Mesodermal cell (in vitro differentiated cells): Measurements from ENCODE around the gene PELI3.

Source experiments
- H3K27ac ChIP-seq: 2 replicates; pipeline ENCODE4 v1.7.0; 2013; ENCODE audit warnings: mild to moderate bottlenecking, low read depth, low read length, moderate library complexity; ENCODE audit not compliant: severe bottlenecking
- H3K36me3 ChIP-seq: 2 replicates; pipeline ENCODE4 v1.7.1; 2013; ENCODE audit warnings: mild to moderate bottlenecking, low read length, moderate library complexity; ENCODE audit not compliant: control insufficient read depth, insufficient read depth
- H3K4me1 ChIP-seq: one replicate; pipeline ENCODE4 v1.7.1; 2013; ENCODE audit warnings: mild to moderate bottlenecking, low read length; ENCODE audit not compliant: insufficient read depth, control insufficient read depth, poor library complexity, severe bottlenecking
- H3K4me3 ChIP-seq: 2 replicates; pipeline ENCODE4 v1.7.0; 2013; ENCODE audit warnings: low read length, control low read depth, mild to moderate bottlenecking; ENCODE audit not compliant: insufficient read depth, poor library complexity, severe bottlenecking; ENCODE audit errors: extremely low read depth
- H3K9me3 ChIP-seq: 2 replicates; pipeline ENCODE4 v1.7.1; 2013; ENCODE audit warnings: mild to moderate bottlenecking, low read length, moderate library complexity; ENCODE audit not compliant: control insufficient read depth
- WGBS, 2 experiments: methylation state at CpG; one replicate each; pipeline ENCODE4 v1.1.5; 2013; ENCODE audit warnings: missing lambda C conversion rate in 2 of 2; ENCODE audit not compliant: insufficient coverage in 2 of 2; 5-methylcytosine and 5-hydroxymethylcytosine counted together

Gene PELI3

DNA sequence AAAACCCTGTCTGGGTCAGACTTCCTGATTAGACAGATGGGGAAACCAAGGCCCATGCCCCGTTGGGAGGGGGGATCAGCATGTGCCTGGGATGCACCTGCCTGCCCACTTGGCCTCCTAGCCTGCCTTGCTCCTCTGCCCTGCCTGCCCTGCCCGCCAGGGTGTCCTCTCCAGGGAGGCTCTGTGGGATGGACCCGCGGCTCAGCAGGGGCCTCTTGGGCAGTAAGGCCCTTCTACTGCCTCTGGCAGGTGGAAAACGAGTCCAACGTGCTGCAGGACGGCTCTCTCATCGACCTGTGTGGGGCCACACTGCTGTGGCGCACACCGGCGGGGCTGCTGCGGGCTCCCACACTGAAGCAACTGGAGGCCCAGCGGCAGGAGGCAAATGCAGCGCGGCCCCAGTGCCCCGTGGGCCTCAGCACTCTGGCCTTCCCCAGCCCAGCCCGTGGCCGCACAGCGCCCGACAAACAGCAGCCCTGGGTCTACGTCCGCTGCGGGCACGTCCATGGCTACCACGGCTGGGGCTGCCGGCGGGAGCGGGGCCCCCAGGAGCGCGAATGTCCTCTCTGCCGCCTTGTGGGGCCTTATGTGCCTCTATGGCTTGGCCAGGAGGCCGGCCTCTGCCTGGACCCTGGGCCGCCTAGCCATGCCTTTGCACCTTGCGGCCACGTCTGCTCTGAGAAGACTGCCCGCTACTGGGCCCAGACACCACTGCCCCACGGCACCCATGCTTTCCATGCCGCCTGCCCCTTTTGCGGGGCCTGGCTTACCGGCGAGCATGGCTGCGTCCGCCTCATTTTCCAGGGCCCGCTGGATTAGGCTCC is 8.9 kb downstream of the PELI3 start:
- Histone ChIP-seq H3K36me3 (peaks cover 23% of the 10 kb centered on the region), H3K4me1 (no peaks in the 10 kb centered on the region), H3K9me3 (no peaks in the 10 kb centered on the region), H3K27ac (no peak overlapping the region), H3K4me3 (no peak overlapping the region)
- WGBS, 2 experiments, result 94 to 96% methylated on average over 36 to 44 of the region's 44 CpGs

DNA sequence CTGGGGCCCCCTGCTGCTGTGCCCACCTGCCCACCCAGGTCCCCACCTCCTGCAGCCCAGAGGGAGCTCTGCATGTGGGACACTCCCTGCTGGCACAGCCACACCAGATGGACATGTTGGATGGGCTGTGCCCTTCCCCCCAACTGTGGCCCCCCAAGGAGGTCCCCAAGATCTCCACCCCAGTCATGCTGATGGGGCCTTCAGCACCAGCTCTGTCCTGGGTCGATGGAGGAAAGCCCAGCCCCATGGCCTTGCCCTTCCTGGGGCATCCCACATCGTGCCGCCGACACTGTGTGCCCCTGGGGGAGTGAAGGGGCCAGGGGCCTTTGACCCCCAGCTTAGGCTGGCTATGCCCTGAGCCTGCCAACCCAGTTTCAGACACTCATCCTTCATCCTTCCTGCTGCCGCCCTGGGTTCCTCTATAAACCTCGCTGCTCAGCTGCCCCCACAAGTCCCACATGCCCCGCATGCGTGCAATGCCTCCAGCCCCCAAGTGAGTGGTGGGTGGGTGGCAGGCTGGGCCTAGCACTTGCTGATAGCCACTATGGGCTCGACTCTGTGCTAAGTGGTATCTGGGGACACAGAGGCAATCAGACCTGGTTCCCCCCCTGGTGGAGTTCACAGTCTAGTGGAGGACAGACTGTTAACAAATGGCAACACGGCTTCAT is 9.6 kb downstream of the PELI3 start:
- Histone ChIP-seq H3K36me3 (peaks cover 17% of the 10 kb centered on the region), H3K4me3 (no peak overlapping the region), H3K4me1 (no peaks in the 10 kb centered on the region), H3K9me3 (no peaks in the 10 kb centered on the region), H3K27ac (no peak overlapping the region)
- WGBS, 2 experiments, result 96 to 99% methylated on average over 7 to 8 of the region's 10 CpGs

DNA sequence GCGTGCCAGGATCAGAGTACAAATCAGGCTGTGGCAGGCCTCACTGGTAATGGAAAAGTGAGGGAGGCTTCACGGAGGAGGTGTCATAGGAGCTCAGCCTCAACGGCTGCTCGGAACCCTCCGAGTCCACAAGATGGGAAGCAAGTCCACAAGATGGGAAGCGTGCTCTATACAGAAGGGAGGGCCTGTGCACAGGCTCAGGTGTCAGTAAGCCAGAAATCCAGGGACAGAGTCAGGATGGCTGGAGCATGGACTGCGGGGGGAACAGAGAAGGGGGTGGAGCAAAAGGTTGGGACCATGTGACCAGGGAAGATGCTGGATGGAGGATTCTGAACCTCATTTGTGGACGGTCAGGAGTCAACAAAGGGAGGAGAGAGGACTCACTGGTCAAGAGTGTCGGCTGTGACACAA is 10.1 kb downstream of the PELI3 start:
- Histone ChIP-seq H3K27ac (no peak overlapping the region), H3K4me1 (no peaks in the 10 kb centered on the region), H3K4me3 (no peak overlapping the region), H3K9me3 (no peaks in the 10 kb centered on the region), H3K36me3 (peaks cover 17% of the 10 kb centered on the region)
- 78 to 80% methylated on average over 8 to 9 of the region's 9 CpGs for WGBS, 2 experiments

DNA sequence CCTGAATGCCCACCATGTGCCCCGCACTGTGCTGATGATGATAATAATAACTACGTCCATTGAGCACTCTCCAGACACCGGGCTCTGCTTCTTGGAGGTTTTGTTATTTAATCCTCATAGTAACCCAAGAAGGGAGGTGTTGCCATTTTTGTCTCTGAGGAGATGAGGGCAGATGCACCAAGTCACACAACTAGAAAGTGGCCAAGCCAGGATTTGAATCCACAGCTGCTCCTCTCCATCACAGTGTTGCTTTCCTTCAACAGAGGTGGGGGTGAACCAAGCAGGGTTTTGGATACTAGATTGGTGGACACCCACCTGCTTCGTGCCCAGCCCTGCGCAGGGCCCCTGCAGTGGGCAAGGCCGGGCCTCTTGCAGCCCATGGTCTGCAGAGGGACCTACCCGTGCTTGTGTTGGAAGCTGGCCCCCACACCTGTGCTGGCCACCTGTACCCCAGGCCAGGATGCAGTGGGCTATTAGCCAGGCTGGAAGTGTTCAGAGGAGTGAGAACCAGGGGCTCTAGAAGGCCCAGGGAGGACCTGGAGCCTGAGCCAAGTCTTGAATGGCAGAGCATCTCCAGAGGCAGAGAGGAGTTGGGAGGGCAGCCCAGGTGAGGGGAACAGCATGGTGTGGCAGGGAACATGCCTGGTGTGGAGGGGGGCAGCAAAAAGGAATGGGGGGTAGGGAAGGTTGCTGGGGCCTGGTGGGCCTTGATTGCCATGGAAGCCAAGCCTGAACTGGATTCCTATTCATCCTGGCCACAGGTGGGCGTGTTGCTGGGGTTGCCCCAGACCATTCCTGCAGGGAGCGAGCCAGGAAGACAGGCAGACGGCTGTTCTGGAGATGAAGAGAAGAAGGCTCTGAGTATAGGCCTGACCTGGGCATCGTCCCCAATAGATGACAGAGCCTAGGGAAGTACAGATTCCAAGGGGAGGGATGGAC is 10.8 kb downstream of the PELI3 start:
- Histone ChIP-seq H3K4me3 (no peak overlapping the region), H3K4me1 (no peaks in the 10 kb centered on the region), H3K36me3 (peaks cover 14% of the 10 kb centered on the region), H3K27ac (no peak overlapping the region), H3K9me3 (no peaks in the 10 kb centered on the region)
- WGBS, 2 experiments, result 96 to 97% methylated on average over 8 to 9 of the region's 11 CpGs

DNA sequence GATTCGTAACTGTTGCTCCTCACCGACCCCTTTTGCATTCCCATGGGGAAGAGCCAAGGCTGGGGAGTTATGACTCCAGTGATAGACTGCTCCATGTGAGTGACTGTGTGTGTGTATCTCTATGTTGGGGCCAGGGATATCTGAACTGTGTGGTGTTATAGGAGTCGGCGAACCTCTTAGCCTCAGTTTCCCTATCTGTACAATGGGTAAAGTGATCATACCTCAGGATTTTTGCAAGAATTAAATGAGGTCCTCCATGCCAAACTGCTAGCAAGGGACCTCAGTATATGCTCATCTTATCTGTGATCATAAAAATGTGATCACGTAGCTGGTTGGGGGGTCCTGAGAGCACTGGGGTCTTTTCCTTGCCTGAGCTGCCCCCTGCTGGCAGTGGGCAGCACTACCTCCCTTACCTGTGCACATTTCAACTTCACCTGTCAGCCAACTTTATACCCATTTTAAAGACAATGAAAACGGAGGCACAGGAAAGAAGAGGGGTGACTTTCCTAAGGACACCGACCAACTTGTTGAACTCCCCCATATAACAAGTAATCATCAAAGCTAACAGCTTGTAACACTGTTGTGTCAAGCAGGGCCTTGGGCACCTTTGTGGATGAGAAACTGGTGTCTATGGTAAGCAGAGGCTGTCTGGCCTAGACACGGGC is 12.2 kb downstream of the PELI3 start:
- 67 to 92% methylated on average over 3 to 5 of the region's 8 CpGs for WGBS, 2 experiments
- Histone ChIP-seq H3K36me3 (peaks cover 17% of the 10 kb centered on the region), H3K4me3 (peak overlapping the region; percentile 77), H3K4me1 (no peaks in the 10 kb centered on the region), H3K9me3 (no peaks in the 10 kb centered on the region), H3K27ac (no peak overlapping the region)

DNA sequence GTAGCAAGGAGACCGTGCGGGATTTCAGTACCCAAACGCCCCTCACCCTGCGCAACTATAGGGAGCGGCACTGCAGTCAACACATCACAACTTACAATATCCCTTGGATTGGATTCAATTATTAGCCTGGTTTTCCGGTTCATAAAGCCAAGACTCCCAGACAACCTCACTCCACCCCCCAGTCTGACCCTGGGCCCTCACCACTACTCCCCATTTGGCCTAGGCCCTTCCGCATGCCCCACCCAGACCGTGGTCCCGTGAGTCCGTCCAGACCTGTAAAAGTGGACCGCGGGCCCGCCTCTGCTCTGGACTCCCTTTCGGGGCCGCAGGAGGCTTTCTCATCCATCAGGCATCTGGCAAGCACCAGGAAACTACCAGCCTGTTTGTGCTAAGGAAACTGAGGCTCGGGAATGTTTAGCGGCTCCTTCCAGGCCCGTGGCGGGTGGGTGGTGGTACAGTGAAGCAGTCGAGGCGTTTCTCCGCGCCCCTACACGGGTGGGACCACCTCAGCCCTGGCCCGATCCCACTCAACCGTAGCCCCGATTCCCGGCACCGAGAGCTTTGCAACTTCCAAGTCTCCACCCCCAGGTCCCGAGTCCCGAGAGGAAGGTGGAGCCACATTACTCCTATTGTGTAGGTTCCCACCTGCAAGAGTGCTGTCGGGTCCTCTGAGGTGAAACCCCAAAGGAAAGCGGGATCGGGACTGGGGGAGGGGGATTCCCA is 12.8 kb downstream of the PELI3 start:
- H3K4me1 ChIP-seq, result no peaks in the 10 kb centered on the region
- no peaks in the 10 kb centered on the region for H3K9me3 ChIP-seq
- H3K36me3 ChIP-seq, result peaks cover 13% of the 10 kb centered on the region
- 1 to 7% methylated on average over 20 to 27 of the region's 34 CpGs for WGBS, 2 experiments
- H3K27ac ChIP-seq, result peak overlapping the region; percentile 89
- H3K4me3 ChIP-seq, result peak overlapping the region; percentile 77

DNA sequence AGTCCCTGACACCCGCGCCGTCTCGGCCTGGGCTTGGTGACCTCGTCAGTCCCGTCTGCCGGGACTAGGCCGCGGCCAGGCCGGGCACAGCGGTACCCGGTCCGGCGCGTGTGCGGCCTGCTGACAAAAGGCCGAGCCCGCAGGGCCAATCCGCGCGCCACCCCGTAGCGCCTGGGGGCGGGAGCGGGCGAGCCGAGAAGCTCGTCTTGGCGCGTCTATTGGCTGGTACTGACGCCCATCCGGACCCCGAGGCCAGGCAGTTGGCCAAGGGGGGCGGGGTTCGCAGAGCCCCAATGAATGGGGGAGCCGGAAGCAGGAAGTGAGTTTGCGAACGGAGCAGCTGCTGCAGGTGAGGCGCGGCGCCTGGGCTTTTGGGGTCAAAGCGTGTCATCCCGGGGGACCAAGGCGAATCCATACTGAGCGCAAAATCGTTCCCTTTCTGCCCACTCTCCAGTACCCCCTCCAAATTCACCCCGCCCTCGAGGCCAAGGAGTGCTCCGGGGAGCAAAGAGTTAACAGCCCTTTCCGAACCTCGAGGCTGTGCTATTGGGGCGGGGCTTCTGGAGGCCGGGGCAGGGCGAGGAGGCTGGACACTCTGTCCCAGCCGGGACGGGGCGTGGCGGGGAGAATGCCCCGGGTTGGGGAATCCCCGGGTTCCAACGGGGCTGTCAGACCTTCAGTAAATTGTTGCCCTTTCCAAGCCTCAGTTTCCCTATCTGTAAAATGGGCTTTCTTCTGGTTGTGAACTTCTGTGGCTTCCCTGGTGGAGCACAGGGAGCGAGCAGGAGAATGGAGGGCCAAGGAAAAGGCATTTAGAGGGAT is 13.6 kb downstream of the PELI3 start, which contains the start of gene DPP3:
Gene DPP3 (plus strand): TSS at position 318 of the 822 bp plus-strand sequence. CDS start 1,767 bp downstream, outside the sequence.
- 0 to 1% methylated on average over 52 to 58 of the region's 62 CpGs for WGBS, 2 experiments
- Histone ChIP-seq H3K36me3 (peaks cover 16% of the 10 kb centered on the region), H3K27ac (peak within 1 kb of the TSS; percentile 89), H3K9me3 (no peaks in the 10 kb centered on the region), H3K4me3 (peak within 1 kb of the TSS; percentile 77), H3K4me1 (no peaks in the 10 kb centered on the region)

DNA sequence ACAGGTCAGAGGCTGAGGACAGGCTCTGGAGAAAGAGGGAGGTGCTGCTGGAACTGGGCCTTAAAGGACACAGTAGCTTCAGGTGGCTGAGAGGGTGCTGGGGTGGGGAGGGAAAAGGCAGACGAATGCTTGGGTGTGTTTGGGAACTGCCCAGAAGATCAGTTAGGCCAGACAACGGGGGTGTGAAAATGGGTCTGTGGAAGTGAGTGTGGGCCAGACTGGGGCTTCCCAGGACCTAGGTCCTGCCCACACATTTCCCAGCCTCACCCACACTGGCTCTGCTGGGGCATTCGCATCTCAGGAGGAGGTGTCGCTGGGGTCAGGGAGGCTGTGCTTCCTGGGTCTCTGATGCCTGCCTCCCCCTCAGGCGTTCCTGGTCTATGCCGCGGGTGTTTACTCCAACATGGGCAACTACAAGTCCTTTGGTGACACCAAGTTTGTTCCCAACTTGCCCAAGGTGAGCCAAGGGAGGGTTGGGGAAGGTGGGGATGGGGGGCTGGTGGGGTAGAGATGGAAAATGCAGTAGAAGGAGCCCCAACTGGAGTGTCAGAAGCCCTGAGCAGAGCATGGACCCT is 18.2 kb downstream of the PELI3 start:
- Histone ChIP-seq H3K4me1 (no peaks in the 10 kb centered on the region), H3K36me3 (peaks cover 24% of the 10 kb centered on the region), H3K27ac (no peak overlapping the region), H3K9me3 (no peaks in the 10 kb centered on the region), H3K4me3 (no peak overlapping the region)
- WGBS, 2 experiments, result 94 to 98% methylated on average over 5 to 6 of the region's 7 CpGs

DNA sequence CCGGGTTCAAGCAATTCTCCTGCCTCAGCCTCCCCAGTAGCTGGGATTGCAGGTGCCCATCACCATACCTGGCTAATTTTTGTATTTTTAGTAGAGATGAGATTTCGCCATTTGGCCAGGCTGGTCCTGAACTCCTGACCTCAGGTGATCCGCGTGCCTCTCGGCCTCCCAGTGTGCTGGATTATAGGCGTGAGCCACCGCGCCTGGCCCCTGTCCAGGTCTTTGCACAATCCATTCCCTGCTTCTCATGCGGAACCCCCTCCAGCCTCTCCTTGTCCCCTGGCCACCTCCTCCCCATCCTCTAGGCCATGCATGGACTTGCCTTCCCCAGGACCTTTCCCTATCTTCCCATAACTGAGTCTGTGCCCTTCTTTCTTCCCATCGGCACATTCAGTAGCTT is 22.3 kb downstream of the PELI3 start:
- Histone ChIP-seq H3K4me3 (no peak overlapping the region), H3K9me3 (no peaks in the 10 kb centered on the region), H3K36me3 (peaks cover 29% of the 10 kb centered on the region), H3K27ac (no peak overlapping the region), H3K4me1 (no peaks in the 10 kb centered on the region)
- 95 to 97% methylated on average over 10 of the region's 10 CpGs for WGBS, 2 experiments
